Adrenal gland (tissue), 5 donors: ENCODE measurements around the gene KRT15.

ENCODE experiments used
- POLR2A ChIP-seq, 2 donors: fragments of 450-650 bp; IDR thresholded peaks; one replicate each; pipeline ENCODE4 v1.6.1; 2017; ENCODE audit warnings: antibody characterized with exemption in 2 of 2, mild to moderate bottlenecking in 2 of 2, moderate library complexity in 1 of 2
- TF ChIP-seq, protein P1 (sequence below), 6 experiments: fragments of 450-650 bp in 4 of 6; fragments of 200-600 bp in 2 of 6; sonication (generic) in 1 of 6; IDR thresholded peaks; 1 replicate in 5 of 6; 2 replicates in 1 of 6; pipeline versions ENCODE4 v1.5.1 to v1.8.0; 2016 to 2021; ENCODE audit warnings: antibody characterized with exemption in 6 of 6, mild to moderate bottlenecking in 2 of 6, moderate library complexity in 1 of 6
- donor health status: DM: no; HTN: no; CAD: no.

DNA sequence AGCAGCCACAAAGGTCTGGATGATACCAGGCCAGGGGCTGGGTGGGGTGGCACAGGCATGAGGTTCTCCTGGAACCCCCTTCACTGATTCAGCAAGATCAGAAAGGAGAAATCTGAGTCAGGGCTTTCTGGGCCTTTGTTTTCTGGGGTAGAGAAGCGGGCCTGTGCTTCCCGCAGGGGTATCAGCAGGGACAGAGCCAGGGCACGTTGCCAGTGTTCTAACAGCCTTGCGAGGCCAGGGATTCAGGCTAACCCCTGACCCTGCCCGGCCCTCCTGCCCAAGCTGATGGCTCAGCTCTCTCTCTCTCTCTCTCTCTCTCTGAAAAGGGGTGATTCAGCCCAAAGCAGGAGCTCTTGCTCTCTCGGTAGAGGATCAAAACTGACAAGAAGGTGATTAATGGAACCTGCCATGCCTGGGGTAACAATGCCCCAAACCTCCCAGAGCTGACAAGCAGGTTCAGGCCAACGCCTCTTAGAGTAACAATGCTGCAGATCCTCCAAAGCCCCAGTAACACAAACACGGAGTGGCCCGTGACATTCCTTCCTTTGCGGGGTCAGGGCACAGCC, 11.3 kb downstream of the KRT15 start:
- no peak for TF ChIP-seq POLR2A (IDR thresholded peaks at IDR 0.05)
- TF ChIP-seq, protein P1, sequence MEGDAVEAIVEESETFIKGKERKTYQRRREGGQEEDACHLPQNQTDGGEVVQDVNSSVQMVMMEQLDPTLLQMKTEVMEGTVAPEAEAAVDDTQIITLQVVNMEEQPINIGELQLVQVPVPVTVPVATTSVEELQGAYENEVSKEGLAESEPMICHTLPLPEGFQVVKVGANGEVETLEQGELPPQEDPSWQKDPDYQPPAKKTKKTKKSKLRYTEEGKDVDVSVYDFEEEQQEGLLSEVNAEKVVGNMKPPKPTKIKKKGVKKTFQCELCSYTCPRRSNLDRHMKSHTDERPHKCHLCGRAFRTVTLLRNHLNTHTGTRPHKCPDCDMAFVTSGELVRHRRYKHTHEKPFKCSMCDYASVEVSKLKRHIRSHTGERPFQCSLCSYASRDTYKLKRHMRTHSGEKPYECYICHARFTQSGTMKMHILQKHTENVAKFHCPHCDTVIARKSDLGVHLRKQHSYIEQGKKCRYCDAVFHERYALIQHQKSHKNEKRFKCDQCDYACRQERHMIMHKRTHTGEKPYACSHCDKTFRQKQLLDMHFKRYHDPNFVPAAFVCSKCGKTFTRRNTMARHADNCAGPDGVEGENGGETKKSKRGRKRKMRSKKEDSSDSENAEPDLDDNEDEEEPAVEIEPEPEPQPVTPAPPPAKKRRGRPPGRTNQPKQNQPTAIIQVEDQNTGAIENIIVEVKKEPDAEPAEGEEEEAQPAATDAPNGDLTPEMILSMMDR (IDR thresholded peaks at IDR 0.05): no peak
